Dendritic cell treated with granulocyte-macrophage colony-stimulating factor and Interleukin-4, amounts not matched to agents 40 ng/mL and 50 ng/mL, for 4 days (primary cell): ENCODE data around the gene NDUFB8.

Experiments
- H3K27ac Mint-ChIP-seq: one replicate; pipeline ENCODE4 v1.8.0; 2022; ENCODE audit warnings: mild to moderate bottlenecking, mixed read lengths
- H3K27me3 Mint-ChIP-seq: one replicate; pipeline ENCODE4 v1.8.0; 2022; ENCODE audit warnings: mild to moderate bottlenecking, mixed read lengths
- H3K36me3 Mint-ChIP-seq: one replicate; pipeline ENCODE4 v1.8.0; 2022; ENCODE audit warnings: low read depth, mixed read lengths
- H3K4me1 Mint-ChIP-seq: one replicate; pipeline ENCODE4 v1.8.0; 2022; ENCODE audit warnings: low read depth, mixed read lengths
- H3K4me3 Mint-ChIP-seq: one replicate; pipeline ENCODE4 v1.8.0; 2022; ENCODE audit warnings: mild to moderate bottlenecking, moderate library complexity, mixed read lengths
- H3K9me3 Mint-ChIP-seq: one replicate; pipeline ENCODE4 v1.8.0; 2022; ENCODE audit warnings: mixed read lengths
- intact Hi-C: fragments of 100-400 bp; cut with micrococcal nuclease; formaldehyde crosslinking; loops from one replicate; pipeline ENCODE4 v1.15.0; 2022

Gene NDUFB8

GRCh38 chr10:100483876-100484666, 45.6 kb downstream of the NDUFB8 start:
- no peak overlapping the region for H3K4me3 Mint-ChIP-seq

GRCh38 chr10:100482834-100483185, 46.9 kb downstream of the NDUFB8 start:
- peak overlapping the region; percentile 55 for H3K27ac Mint-ChIP-seq
- no peaks in the 10 kb centered on the region for H3K9me3 Mint-ChIP-seq
- H3K4me1 Mint-ChIP-seq: peaks cover 25% of the 10 kb centered on the region
- intact Hi-C loops: no loop called here
- H3K4me3 Mint-ChIP-seq: peak overlapping the region; percentile 70
- H3K36me3 Mint-ChIP-seq: peaks cover 23% of the 10 kb centered on the region
- peaks cover 57% of the 10 kb centered on the region for H3K27me3 Mint-ChIP-seq

More at GRCh38 chr10:100483876-100484666, 45.6 kb downstream of the NDUFB8 start:
- Mint-ChIP-seq H3K27me3 (peaks cover 47% of the 10 kb centered on the region), H3K27ac (no peak overlapping the region), H3K36me3 (peaks cover 34% of the 10 kb centered on the region), H3K4me1 (peaks cover 30% of the 10 kb centered on the region), H3K9me3 (no peaks in the 10 kb centered on the region)
- intact Hi-C loops: no loop called here

DNA sequence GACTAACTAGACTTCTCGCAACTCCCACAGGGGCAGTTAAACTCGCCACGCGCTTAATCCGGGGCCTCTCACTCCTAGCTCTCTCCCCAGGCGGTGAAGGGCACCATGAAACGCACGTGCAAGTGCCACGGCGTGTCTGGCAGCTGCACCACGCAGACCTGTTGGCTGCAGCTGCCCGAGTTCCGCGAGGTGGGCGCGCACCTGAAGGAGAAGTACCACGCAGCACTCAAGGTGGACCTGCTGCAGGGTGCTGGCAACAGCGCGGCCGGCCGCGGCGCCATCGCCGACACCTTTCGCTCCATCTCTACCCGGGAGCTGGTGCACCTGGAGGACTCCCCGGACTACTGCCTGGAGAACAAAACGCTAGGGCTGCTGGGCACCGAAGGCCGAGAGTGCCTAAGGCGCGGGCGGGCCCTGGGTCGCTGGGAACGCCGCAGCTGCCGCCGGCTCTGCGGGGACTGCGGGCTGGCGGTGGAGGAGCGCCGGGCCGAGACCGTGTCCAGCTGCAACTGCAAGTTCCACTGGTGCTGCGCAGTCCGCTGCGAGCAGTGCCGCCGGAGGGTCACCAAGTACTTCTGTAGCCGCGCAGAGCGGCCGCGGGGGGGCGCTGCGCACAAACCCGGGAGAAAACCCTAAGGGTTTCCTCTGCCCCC, 47.4 kb downstream of the NDUFB8 start:
- peaks cover 60% of the 10 kb centered on the region for H3K27me3 Mint-ChIP-seq
- peak overlapping the region; percentile 70 for H3K4me3 Mint-ChIP-seq
- intact Hi-C loops: no loop called here
- peak overlapping the region; percentile 55 for H3K27ac Mint-ChIP-seq
- peaks cover 25% of the 10 kb centered on the region for H3K4me1 Mint-ChIP-seq
- H3K9me3 Mint-ChIP-seq: no peaks in the 10 kb centered on the region
- peaks cover 18% of the 10 kb centered on the region for H3K36me3 Mint-ChIP-seq

- H3K4me1 Mint-ChIP-seq: peaks cover 25% of the 10 kb centered on the region
- H3K27ac Mint-ChIP-seq: peak overlapping the region; percentile 55
- no peaks in the 10 kb centered on the region for H3K9me3 Mint-ChIP-seq
- H3K36me3 Mint-ChIP-seq: peaks cover 11% of the 10 kb centered on the region
- H3K27me3 Mint-ChIP-seq: peaks cover 61% of the 10 kb centered on the region
- H3K4me3 Mint-ChIP-seq: peak overlapping the region; percentile 70
- intact Hi-C loops: loop anchor here (1.0 kb wide), 1 partner anchor 47 kb away; no protein-coding TSS in a partner anchor
Observed at GRCh38 chr10:100481462-100482081, 48.1 kb downstream of the NDUFB8 start.

- H3K9me3 Mint-ChIP-seq: no peaks in the 10 kb centered on the region
- H3K27me3 Mint-ChIP-seq: peaks cover 61% of the 10 kb centered on the region
- H3K4me1 Mint-ChIP-seq: peaks cover 25% of the 10 kb centered on the region
- no peak overlapping the region for H3K27ac Mint-ChIP-seq
- H3K4me3 Mint-ChIP-seq: no peak overlapping the region
- no peaks in the 10 kb centered on the region for H3K36me3 Mint-ChIP-seq
- intact Hi-C loops: no loop called here
Observed at GRCh38 chr10:100480002-100480401, 49.7 kb downstream of the NDUFB8 start.

DNA sequence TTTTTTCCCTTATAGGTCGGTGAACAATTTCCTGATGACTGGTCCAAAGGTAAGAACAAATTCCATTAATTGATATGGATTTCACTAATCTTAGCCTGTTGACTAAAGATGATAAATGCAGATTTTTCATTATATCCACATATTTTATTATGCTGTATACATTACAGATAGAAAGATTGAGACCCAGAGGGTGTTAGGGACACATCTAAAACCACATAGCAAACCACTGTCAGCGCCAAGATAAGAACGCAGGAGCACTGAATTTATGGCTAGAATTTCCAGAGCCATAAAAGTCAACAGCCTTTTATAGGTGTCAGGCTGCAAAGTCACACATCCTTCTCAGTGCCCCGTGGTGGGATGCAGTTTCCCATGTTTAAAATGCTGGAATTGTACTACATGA, 50.6 kb downstream of the NDUFB8 start:
- Mint-ChIP-seq H3K9me3 (no peaks in the 10 kb centered on the region), H3K36me3 (no peaks in the 10 kb centered on the region), H3K27me3 (peaks cover 58% of the 10 kb centered on the region), H3K27ac (no peak overlapping the region), H3K4me1 (peaks cover 25% of the 10 kb centered on the region), H3K4me3 (no peak overlapping the region)
- intact Hi-C loops: no loop called here

- intact Hi-C loops: no loop called here
- H3K27ac Mint-ChIP-seq: no peak overlapping the region
Observed at GRCh38 chr10:100477970-100478369, 51.7 kb downstream of the NDUFB8 start.

More at GRCh38 chr10:100477970-100478369, 51.7 kb downstream of the NDUFB8 start:
- Mint-ChIP-seq H3K27me3 (peaks cover 57% of the 10 kb centered on the region), H3K4me1 (peaks cover 17% of the 10 kb centered on the region), H3K9me3 (no peaks in the 10 kb centered on the region), H3K4me3 (no peak overlapping the region), H3K36me3 (no peaks in the 10 kb centered on the region)
